AML-193 (cell line): Measurements from ENCODE around the gene LIN7A.
"Not testable (repeated sequence)": the region's sequence is repeated elsewhere in the genome, so short reads cannot be mapped to it uniquely, and the experiment has no call there.

ENCODE experiments used
- DNase-seq, 2 experiments: peaks; one replicate each; lab custom pipeline; 2025; lab: John Stamatoyannopoulos, UW

Gene LIN7A

GRCh38 chr12:80810874-80811273 is 126.9 kb downstream of the LIN7A start:
- DNase-seq = no peak

- DNase-seq = no peak
Measured at GRCh38 chr12:80807640-80808288, 130.0 kb downstream of the LIN7A start.

- DNase-seq = no peak
Measured at GRCh38 chr12:80805106-80805505, 132.6 kb downstream of the LIN7A start.

GRCh38 chr12:80802652-80803400 is 134.9 kb downstream of the LIN7A start:
- no peak for DNase-seq

- DNase-seq = no peak
Measured at GRCh38 chr12:80798281-80798680, 139.5 kb downstream of the LIN7A start.

GRCh38 chr12:80794551-80794950 is 143.2 kb downstream of the LIN7A start:
- no peak for DNase-seq

GRCh38 chr12:80792861-80793260 is 144.9 kb downstream of the LIN7A start:
- no peak for DNase-seq

GRCh38 chr12:80791863-80792262 is 145.9 kb downstream of the LIN7A start:
- DNase-seq = no peak

GRCh38 chr12:80788407-80788806 is 149.3 kb downstream of the LIN7A start:
- DNase-seq = not testable (repeated sequence)

GRCh38 chr12:80782963-80783470 is 154.7 kb downstream of the LIN7A start:
- not testable (repeated sequence) for DNase-seq

GRCh38 chr12:80781313-80781712 is 156.4 kb downstream of the LIN7A start:
- DNase-seq = no peak

GRCh38 chr12:80780746-80781145 is 157.0 kb downstream of the LIN7A start:
- DNase-seq = no peak

GRCh38 chr12:80778005-80778541 is 159.7 kb downstream of the LIN7A start:
- DNase-seq = peak; percentile 8 to 32

- no peak for DNase-seq
Measured at GRCh38 chr12:80777587-80777986, 160.1 kb downstream of the LIN7A start.

- no peak for DNase-seq
Measured at GRCh38 chr12:80776706-80777105, 161.0 kb downstream of the LIN7A start.

- no peak for DNase-seq
Measured at GRCh38 chr12:80770958-80771357, 166.8 kb downstream of the LIN7A start.

- no peak for DNase-seq
Measured at GRCh38 chr12:80769553-80770140, 168.1 kb downstream of the LIN7A start.

GRCh38 chr12:80766897-80767296 is 170.8 kb downstream of the LIN7A start:
- no peak for DNase-seq

GRCh38 chr12:80766210-80766609 is 171.5 kb downstream of the LIN7A start:
- no peak for DNase-seq

GRCh38 chr12:80763874-80764273 is 173.9 kb downstream of the LIN7A start:
- peak; percentile 26 to 52 for DNase-seq

GRCh38 chr12:80761838-80762237 is 175.9 kb downstream of the LIN7A start:
- no peak for DNase-seq

- DNase-seq = no peak
Measured at GRCh38 chr12:80756875-80757274, 180.9 kb downstream of the LIN7A start.

- no peak for DNase-seq
Measured at GRCh38 chr12:80754274-80754673, 183.5 kb downstream of the LIN7A start.
